Measurements from ENCODE around the gene ABCG1.

ABCG1 gene

DNA sequence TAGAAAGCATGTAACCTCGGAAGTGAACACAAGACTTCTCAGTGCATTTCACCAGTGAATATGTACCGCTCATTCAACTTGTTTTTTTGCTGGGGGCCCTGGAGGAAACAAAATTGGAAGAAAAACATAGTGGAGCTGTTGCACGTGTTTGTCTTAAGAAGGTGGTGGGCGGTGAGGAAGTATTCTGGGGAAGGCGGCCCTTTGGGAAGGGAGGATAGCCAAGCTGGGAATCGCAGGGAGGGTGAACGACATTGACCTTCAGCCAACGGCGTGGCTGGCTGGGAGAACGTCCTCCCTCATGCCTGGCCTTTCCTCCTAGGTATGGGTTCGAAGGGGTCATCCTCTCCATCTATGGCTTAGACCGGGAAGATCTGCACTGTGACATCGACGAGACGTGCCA lies 76.9 kb downstream of the ABCG1 start:
- H3K4me3 ChIP-seq (replicated peaks; ENCODE audit: low read depth, low read length), result no peak overlapping the region
- no peaks in the 10 kb centered on the region for H3K36me3 ChIP-seq (ENCODE audit: control insufficient read depth, insufficient read depth, low read length)
- no peaks in the 10 kb centered on the region; the same call in 1 of the 2 replicates for H3K27me3 ChIP-seq (replicated peaks; ENCODE audit: control insufficient read depth, insufficient read depth, low read length)
- no peak for DNase-seq (ENCODE audit: extremely low read depth, insufficient read length)
- no peak for TF ChIP-seq CTCF (IDR thresholded peaks at IDR 0.05; ENCODE audit: insufficient read depth, low read length, poor library complexity, severe bottlenecking)

GRCh38 chr21:42296501-42296900 lies 77.6 kb downstream of the ABCG1 start:
- Histone ChIP-seq H3K36me3 (ENCODE audit: control insufficient read depth, insufficient read depth, low read length) (no peaks in the 10 kb centered on the region), H3K4me3 (replicated peaks; ENCODE audit: low read depth, low read length) (no peak overlapping the region), H3K27me3 (replicated peaks; ENCODE audit: control insufficient read depth, insufficient read depth, low read length) (no peaks in the 10 kb centered on the region; the same call in 1 of the 2 replicates)
- no peak for DNase-seq (ENCODE audit: extremely low read depth, insufficient read length)
- TF ChIP-seq CTCF (IDR thresholded peaks at IDR 0.05; ENCODE audit: insufficient read depth, low read length, poor library complexity, severe bottlenecking), result no peak

DNA sequence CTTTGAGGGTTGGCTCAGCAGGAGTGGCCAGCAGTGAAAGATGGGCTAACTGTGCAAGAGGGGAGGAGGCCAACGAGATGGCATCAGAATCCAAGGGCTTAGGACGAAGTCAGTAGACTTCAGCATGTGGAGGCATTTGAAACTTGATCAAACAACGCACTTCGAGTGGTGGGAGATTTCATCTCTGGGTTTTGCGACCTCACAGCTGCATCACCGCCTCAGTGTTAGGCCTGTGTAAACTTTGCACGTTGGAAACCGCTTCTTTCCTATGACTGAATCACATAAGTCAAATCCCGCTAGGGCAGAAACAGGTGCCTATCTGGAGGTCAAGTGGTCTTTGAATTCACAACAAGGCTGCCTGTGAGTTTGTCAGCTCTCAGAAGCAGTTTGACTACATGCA lies 78.4 kb downstream of the ABCG1 start:
- no peak for DNase-seq (ENCODE audit: extremely low read depth, insufficient read length)
- H3K36me3 ChIP-seq (ENCODE audit: control insufficient read depth, insufficient read depth, low read length), result no peaks in the 10 kb centered on the region
- TF ChIP-seq CTCF (IDR thresholded peaks at IDR 0.05; ENCODE audit: insufficient read depth, low read length, poor library complexity, severe bottlenecking), result no peak
- H3K27me3 ChIP-seq (replicated peaks; ENCODE audit: control insufficient read depth, insufficient read depth, low read length), result no peaks in the 10 kb centered on the region; the same call in 1 of the 2 replicates
- no peak overlapping the region for H3K4me3 ChIP-seq (replicated peaks; ENCODE audit: low read depth, low read length)

- DNase-seq (ENCODE audit: extremely low read depth, insufficient read length), result no peak
Observed at GRCh38 chr21:42298237-42298636, 79.3 kb downstream of the ABCG1 start.

DNA sequence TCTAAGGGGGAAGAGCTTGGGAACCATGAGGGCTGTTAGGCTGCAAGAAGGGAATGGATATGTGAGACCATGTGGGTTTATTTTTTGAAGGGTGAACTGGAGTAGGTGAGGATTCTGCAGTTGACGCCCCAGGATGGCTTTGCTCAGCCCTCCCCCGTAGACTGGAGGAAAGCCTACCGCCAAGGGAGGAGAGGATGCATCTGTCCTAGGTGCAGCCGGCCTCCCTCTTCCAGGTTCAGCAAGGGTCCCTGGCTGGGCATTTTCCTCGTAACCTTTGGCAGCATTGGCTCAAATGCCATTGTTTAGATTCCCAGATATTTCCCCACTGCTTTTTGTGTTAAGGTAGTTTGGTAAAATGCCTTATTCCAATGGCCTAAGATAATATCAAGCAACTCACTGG lies 79.7 kb downstream of the ABCG1 start:
- DNase-seq (ENCODE audit: extremely low read depth, insufficient read length), result no peak
- Histone ChIP-seq H3K4me3 (replicated peaks; ENCODE audit: low read depth, low read length) (no peak overlapping the region), H3K36me3 (ENCODE audit: control insufficient read depth, insufficient read depth, low read length) (no peaks in the 10 kb centered on the region), H3K27me3 (replicated peaks; ENCODE audit: control insufficient read depth, insufficient read depth, low read length) (no peaks in the 10 kb centered on the region; the same call in 1 of the 2 replicates)
- no peak for TF ChIP-seq CTCF (IDR thresholded peaks at IDR 0.05; ENCODE audit: insufficient read depth, low read length, poor library complexity, severe bottlenecking)

More at GRCh38 chr21:42298237-42298636, 79.3 kb downstream of the ABCG1 start:
- H3K36me3 ChIP-seq (ENCODE audit: control insufficient read depth, insufficient read depth, low read length), result no peaks in the 10 kb centered on the region
- no peak overlapping the region for H3K4me3 ChIP-seq (replicated peaks; ENCODE audit: low read depth, low read length)
- no peaks in the 10 kb centered on the region; the same call in 1 of the 2 replicates for H3K27me3 ChIP-seq (replicated peaks; ENCODE audit: control insufficient read depth, insufficient read depth, low read length)
- no peak for TF ChIP-seq CTCF (IDR thresholded peaks at IDR 0.05; ENCODE audit: insufficient read depth, low read length, poor library complexity, severe bottlenecking)

All from GM06990 (cell line).